Lower lobe of right lung (tissue), 2 donors: ENCODE measurements around the gene G3BP1. TPM values are rescaled to one million over a fixed set of nuclear protein-coding genes. Genes with fewer than 3 reads are reported as not detected.
"Not testable (repeated sequence)": the region's sequence is repeated elsewhere in the genome, so short reads cannot be mapped to it uniquely, and the experiment has no call there.

ENCODE experiments used
- ATAC-seq, 2 donors: fragments of 200-7000 bp; cut with Tn5 transposase; one replicate each; pipeline ENCODE4 v1.9.1; 2020 to 2022; ENCODE audit warnings: mild to moderate bottlenecking in 2 of 2, moderate library complexity in 2 of 2
- DNase-seq: peaks from one replicate; pipeline ENCODE4 v3.0.0-alpha.2; 2020
- H3K27ac ChIP-seq: fragments of 200-600 bp; one replicate; pipeline ENCODE4 v1.8.0; 2022
- H3K27me3 ChIP-seq: fragments of 200-600 bp; one replicate; pipeline ENCODE4 v1.8.0; 2022; ENCODE audit warnings: low read depth
- H3K36me3 ChIP-seq: fragments of 200-600 bp; one replicate; pipeline ENCODE4 v1.8.0; 2022; ENCODE audit warnings: mild to moderate bottlenecking
- H3K4me1 ChIP-seq: fragments of 200-600 bp; one replicate; pipeline ENCODE4 v1.8.0; 2022
- H3K4me3 ChIP-seq: fragments of 200-600 bp; one replicate; pipeline ENCODE4 v1.8.0; 2022; ENCODE audit warnings: mild to moderate bottlenecking
- H3K9me3 ChIP-seq: fragments of 200-600 bp; one replicate; pipeline ENCODE4 v1.8.0; 2022
- CTCF ChIP-seq: fragments of 200-600 bp; IDR thresholded peaks from one replicate; pipeline ENCODE4 v1.8.0; 2022; ENCODE audit warnings: antibody characterized with exemption, mild to moderate bottlenecking
- intact Hi-C: fragments of 100-400 bp; cut with DNase I; formaldehyde crosslinking; loops from one replicate; pipeline ENCODE4 v1.11.0; 2022
- total RNA-seq: library from RNA; stranded (reverse); fragmentation: NEBNext Ultra II Directional; extraction: Animal tissue kit (Norgen Biotek cat#: 25700); gene quantifications from one replicate; pipeline ENCODE4 v1.2.1, GENCODE V29; 2021
- donor health status: DM: no; HTN: yes; CAD: no; lungs with severe emphysema.

The G3BP1 gene
- total RNA-seq, 1 donor from 2014 or later = 148 TPM

DNA sequence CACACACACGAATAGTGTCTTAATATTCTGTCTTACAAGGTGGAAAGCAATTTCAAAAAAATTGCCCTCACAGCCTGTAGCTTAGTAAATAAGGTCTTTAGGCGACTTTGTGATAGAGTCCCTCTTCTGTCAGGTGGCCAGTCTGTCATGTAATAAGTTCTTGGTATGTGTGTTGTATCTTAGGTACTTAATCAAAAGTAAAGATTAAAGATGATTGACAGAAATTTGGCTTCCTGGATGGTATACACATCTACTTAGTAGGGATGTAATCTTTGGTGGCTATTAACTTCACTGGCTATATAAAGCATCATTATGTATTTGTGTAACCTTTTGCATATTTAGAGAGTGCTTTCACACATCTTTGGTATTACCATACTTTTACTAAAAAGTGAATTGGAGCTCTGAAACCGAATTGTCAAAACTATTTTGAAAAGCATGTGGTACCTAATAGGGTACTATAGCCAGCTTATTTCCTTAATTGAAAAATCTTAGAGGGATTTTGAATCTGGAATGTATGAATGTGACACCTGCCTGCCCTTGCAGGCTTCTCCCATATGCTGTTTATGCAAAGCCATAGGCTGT, 3.4 kb downstream of the G3BP1 start:
- Histone ChIP-seq H3K4me3 (peak overlapping the region; percentile 2), H3K4me1 (peaks cover 55% of the 10 kb centered on the region), H3K9me3 (no peaks in the 10 kb centered on the region), H3K36me3 (peaks cover 5% of the 10 kb centered on the region), H3K27me3 (no peaks in the 10 kb centered on the region), H3K27ac (no peak overlapping the region)
- intact Hi-C loops = no loop called here
- ATAC-seq (no peak), DNase-seq (no peak)
- no peak for TF ChIP-seq CTCF

DNA sequence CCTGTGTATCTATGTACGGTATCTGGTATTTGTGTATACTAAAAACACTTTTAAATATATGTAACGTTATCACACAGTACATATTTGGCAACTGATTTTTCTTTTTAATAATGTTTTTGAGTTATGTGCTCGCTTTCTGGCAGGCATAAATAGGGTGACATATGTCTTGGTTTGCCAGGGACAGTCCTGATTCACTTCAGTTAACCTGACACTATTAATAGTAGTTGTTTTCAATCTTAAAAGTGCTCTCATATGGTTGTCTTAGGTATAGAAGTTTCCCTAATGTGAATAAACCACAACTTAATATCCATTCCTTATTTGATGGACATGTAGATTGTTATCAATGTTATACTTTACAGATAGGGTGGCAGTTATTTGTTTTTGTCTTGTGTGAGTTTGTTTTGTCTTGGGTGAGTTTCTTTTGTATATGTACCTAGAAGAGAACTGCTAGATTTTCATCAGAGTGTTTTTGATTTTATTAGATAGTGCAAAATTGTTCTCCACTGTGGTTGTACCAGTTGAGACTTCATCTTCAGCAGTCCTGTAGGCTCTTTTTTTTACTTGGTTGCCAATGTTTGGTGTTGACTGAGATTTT, 7.9 kb downstream of the G3BP1 start:
- H3K4me3 ChIP-seq = no peak overlapping the region
- no peaks in the 10 kb centered on the region for H3K27me3 ChIP-seq
- TF ChIP-seq CTCF = no peak
- DNase-seq = no peak
- no peak for ATAC-seq
- no peak overlapping the region for H3K27ac ChIP-seq
- H3K36me3 ChIP-seq = peaks cover 5% of the 10 kb centered on the region
- intact Hi-C loops = no loop called here
- H3K9me3 ChIP-seq = no peaks in the 10 kb centered on the region
- H3K4me1 ChIP-seq = peaks cover 72% of the 10 kb centered on the region

DNA sequence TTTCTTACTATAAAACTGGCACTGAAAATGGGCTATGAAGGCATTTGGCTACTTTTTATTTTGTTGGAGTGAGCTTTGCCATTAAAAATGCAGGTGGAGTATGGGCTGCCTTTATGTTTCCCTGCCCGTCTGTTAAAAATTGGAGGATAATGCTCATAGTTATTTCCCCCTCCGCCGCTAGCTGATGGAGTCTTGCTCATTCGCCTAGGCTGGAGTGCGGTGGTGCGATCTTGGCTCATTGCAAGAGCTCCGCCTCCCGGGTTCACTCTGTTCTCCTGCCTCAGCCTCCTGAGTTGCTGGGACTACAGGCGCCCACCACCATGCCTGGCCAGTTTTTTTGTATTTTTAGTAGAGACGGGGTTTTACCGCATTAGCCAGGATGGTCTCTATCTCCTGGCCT, 8.6 kb downstream of the G3BP1 start:
- no peak for ATAC-seq
- no peak overlapping the region for H3K4me3 ChIP-seq
- peaks cover 72% of the 10 kb centered on the region for H3K4me1 ChIP-seq
- no peak for TF ChIP-seq CTCF
- H3K36me3 ChIP-seq = peaks cover 5% of the 10 kb centered on the region
- H3K27ac ChIP-seq = no peak overlapping the region
- intact Hi-C loops = no loop called here
- H3K27me3 ChIP-seq = no peaks in the 10 kb centered on the region
- DNase-seq = no peak
- no peaks in the 10 kb centered on the region for H3K9me3 ChIP-seq

DNA sequence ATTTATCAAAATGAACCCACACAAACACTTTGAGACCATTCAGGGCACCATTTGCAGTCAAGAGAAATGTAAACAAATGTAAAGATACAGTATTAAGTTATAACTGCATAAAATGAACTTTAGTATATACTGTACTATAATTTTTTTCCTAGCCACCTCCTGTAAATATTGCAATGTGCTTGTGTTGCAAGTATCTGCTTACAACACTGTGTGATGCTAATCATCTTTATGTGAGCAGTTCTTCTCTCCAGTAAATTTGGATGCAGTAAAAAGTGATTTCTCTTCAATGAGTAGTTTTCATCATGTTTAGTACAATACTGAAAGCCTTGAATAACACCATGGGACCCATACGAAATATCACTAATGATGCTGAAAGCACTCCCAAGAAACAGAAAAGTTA, 9.4 kb downstream of the G3BP1 start:
- Histone ChIP-seq H3K4me3 (no peak overlapping the region), H3K9me3 (no peaks in the 10 kb centered on the region), H3K4me1 (peaks cover 71% of the 10 kb centered on the region), H3K27ac (no peak overlapping the region), H3K36me3 (peaks cover 5% of the 10 kb centered on the region), H3K27me3 (no peaks in the 10 kb centered on the region)
- intact Hi-C loops = no loop called here
- TF ChIP-seq CTCF = no peak
- ATAC-seq (no peak), DNase-seq (no peak)

GRCh38 chr5:151783664-151784063, 11.9 kb downstream of the G3BP1 start:
- intact Hi-C loops, H3K27me3 ChIP-seq, H3K9me3 ChIP-seq, H3K4me3 ChIP-seq, H3K27ac ChIP-seq, DNase-seq, ATAC-seq: not testable (repeated sequence)
- peaks cover 61% of the 10 kb centered on the region for H3K4me1 ChIP-seq
- peaks cover 19% of the 10 kb centered on the region for H3K36me3 ChIP-seq

DNA sequence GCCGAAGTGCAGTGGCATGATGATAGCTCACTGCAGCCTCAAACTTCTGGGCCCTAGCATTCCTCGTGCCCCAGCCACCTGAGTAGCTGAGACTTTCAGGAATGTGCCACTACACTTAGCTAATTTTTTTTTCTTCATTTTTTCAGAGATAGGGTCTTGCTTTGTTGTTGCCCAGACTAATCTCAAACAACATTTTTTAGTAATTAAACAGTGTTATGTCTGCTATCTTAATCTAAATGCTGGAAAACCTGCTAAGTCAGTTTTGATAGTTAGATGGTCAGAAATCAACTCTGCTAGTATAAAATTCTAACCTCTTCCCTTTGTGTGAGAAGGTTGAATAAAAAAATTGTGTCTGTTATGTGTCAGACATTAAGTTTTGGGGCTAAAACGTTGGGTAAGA, 12.4 kb downstream of the G3BP1 start:
- no peak for DNase-seq
- intact Hi-C loops = no loop called here
- no peaks in the 10 kb centered on the region for H3K9me3 ChIP-seq
- no peak for ATAC-seq
- no peak for TF ChIP-seq CTCF
- H3K27ac ChIP-seq = no peak overlapping the region
- H3K4me3 ChIP-seq = no peak overlapping the region
- peaks cover 61% of the 10 kb centered on the region for H3K4me1 ChIP-seq
- H3K27me3 ChIP-seq = no peaks in the 10 kb centered on the region
- peaks cover 24% of the 10 kb centered on the region for H3K36me3 ChIP-seq
